HCT116 (cell line): Measurements from ENCODE around the gene PCDHGC4. TPM values are rescaled to one million over a fixed set of nuclear protein-coding genes. Genes with fewer than 3 reads are reported as not detected.

Experiments used
- ATAC-seq: fragments of 200-7000 bp; cut with Tn5 transposase; 2 replicates; pipeline ENCODE4 v1.9.1; 2020; ENCODE audit warnings: mild to moderate bottlenecking, moderate library complexity
- BruUV-seq: library from RNA; stranded (reverse); fragments of 400-500 nt; replicated peaks from 2 replicates; lab custom pipeline; 2021; lab: Mats Ljungman, UMichigan
- CTCF ChIA-PET: fragments of 300-600 bp; sonication (Branson Sonifier 250); formaldehyde crosslinking; loops from one replicate; lab custom pipeline; 2021; ENCODE audit warnings: antibody characterized with exemption; lab: Charles Lee
- POLR2A ChIA-PET: fragments of 300-600, 350-600 bp; sonication (Branson Sonifier 250); formaldehyde crosslinking; loops from one replicate; lab custom pipeline; 2021; ENCODE audit warnings: antibody characterized with exemption; lab: Charles Lee
- RAD21 ChIA-PET, 2 experiments: fragments of 300-600 bp; sonication (Branson Sonifier 250); formaldehyde crosslinking; loops; one replicate each; lab custom pipeline; 2023; ENCODE audit warnings: low total read pairs in 2 of 2; ENCODE audit not compliant: uncharacterized antibody in 2 of 2, unreplicated experiment in 2 of 2, low non-redundant PET in 1 of 2; lab: Charles Lee
- DNase-seq: peaks from one replicate; pipeline ENCODE4 v3.0.0-alpha.2; 2010; ENCODE audit warnings: low read depth, low spot score
- H2AFZ ChIP-seq: fragments of 200-600 bp; shearing (Covaris generic), sonication (generic); 2 replicates; pipeline ENCODE4 v1.6.1; 2017; ENCODE audit warnings: low read depth, mixed run types, mixed read lengths, antibody characterized with exemption, low read length; ENCODE audit not compliant: poor library complexity, severe bottlenecking
- H3K27ac ChIP-seq: 2 replicates; pipeline ENCODE4 v1.5.1; 2012; ENCODE audit warnings: low read depth, low read length
- H3K27me3 ChIP-seq: fragments of 200-600 bp; sonication (generic); 2 replicates; pipeline ENCODE4 v1.6.1; 2016; ENCODE audit warnings: mixed run types, low read length, mixed read lengths; ENCODE audit not compliant: insufficient read depth
- H3K36me3 ChIP-seq, 2 experiments: fragments of 200-500 bp in 1 of 2; fragments of 200-600 bp in 1 of 2; sonication (Bioruptor generic) in 1 of 2; sonication (generic) in 1 of 2; 2 replicates each; pipeline versions ENCODE4 v1.5.1 to v1.6.1; 2014 to 2016; ENCODE audit warnings: low read length in 2 of 2, inconsistent platforms in 1 of 2, mixed read lengths in 1 of 2, mixed run types in 1 of 2; ENCODE audit not compliant: insufficient read depth in 2 of 2, control insufficient read depth in 1 of 2
- H3K4me1 ChIP-seq, 2 experiments: fragments of 200-600 bp in 1 of 2; sonication (generic) in 1 of 2; 2 replicates each; pipeline versions ENCODE4 v1.5.1 to v1.6.1; 2012 to 2017; ENCODE audit warnings: low read length in 2 of 2, inconsistent platforms in 1 of 2, mild to moderate bottlenecking in 1 of 2, mixed read lengths in 1 of 2, mixed run types in 1 of 2, moderate library complexity in 1 of 2; ENCODE audit not compliant: insufficient read depth in 2 of 2, control insufficient read depth in 1 of 2
- H3K4me2 ChIP-seq: fragments of 200-600 bp; sonication (generic); 2 replicates; pipeline ENCODE4 v1.6.1; 2017; ENCODE audit warnings: mixed run types, low read length, mixed read lengths
- H3K4me3 ChIP-seq, 2 experiments: fragments of 200-600 bp in 1 of 2; sonication (generic) in 1 of 2; replicated peaks in 1 of 2; 2 replicates each; pipeline ENCODE4 v1.5.1; 2011 to 2016; ENCODE audit warnings: low read length in 2 of 2, control low read depth in 1 of 2, low read depth in 1 of 2, mild to moderate bottlenecking in 1 of 2, mixed read lengths in 1 of 2, mixed run types in 1 of 2
- H3K79me2 ChIP-seq: fragments of 200-600 bp; sonication (generic); 2 replicates; pipeline ENCODE4 v1.6.1; 2017; ENCODE audit warnings: mild to moderate bottlenecking, mixed run types, low read length, moderate library complexity, mixed read lengths; ENCODE audit not compliant: insufficient read depth
- H3K9ac ChIP-seq: fragments of 200-600 bp; sonication (generic); 2 replicates; pipeline ENCODE4 v1.6.1; 2016; ENCODE audit warnings: low read length, mixed read lengths
- H3K9me2 ChIP-seq: fragments of 200-600 bp; sonication (generic), shearing (Covaris generic); 2 replicates; pipeline ENCODE4 v1.6.1; 2017; ENCODE audit warnings: mixed run types, mild to moderate bottlenecking, moderate library complexity; ENCODE audit not compliant: insufficient read depth
- H3K9me3 ChIP-seq, 2 experiments: fragments of 200-500 bp in 1 of 2; fragments of 200-600 bp in 1 of 2; sonication (Bioruptor generic) in 1 of 2; sonication (generic) in 1 of 2; 2 replicates each; pipeline ENCODE4 v1.6.1; 2014 to 2017; ENCODE audit warnings: low read length in 2 of 2, mixed read lengths in 2 of 2, inconsistent platforms in 1 of 2, low read depth in 1 of 2, mild to moderate bottlenecking in 1 of 2, mixed run types in 1 of 2, moderate library complexity in 1 of 2; ENCODE audit not compliant: control insufficient read depth in 1 of 2, insufficient read depth in 1 of 2
- H4K20me1 ChIP-seq: fragments of 200-600 bp; sonication (generic), shearing (Covaris generic); 2 replicates; pipeline ENCODE4 v1.6.1; 2017; ENCODE audit warnings: mixed run types, mild to moderate bottlenecking, moderate library complexity; ENCODE audit not compliant: insufficient read depth
- CEBPB ChIP-seq: IDR thresholded peaks from 2 replicates; pipeline ENCODE4 v1.6.1; 2012; ENCODE audit warnings: low read depth
- EGR1 ChIP-seq: IDR thresholded peaks from 2 replicates; pipeline ENCODE4 v1.6.1; 2012; ENCODE audit warnings: low read depth
- EZH2 ChIP-seq: fragments of 200-600 bp; sonication (generic); IDR thresholded peaks from 2 replicates; pipeline ENCODE4 v1.6.1; 2017; ENCODE audit warnings: antibody characterized with exemption, mixed run types
- FOSL1 ChIP-seq: IDR thresholded peaks from 2 replicates; pipeline ENCODE4 v1.6.1; 2012; ENCODE audit warnings: low read depth
- JUND ChIP-seq: IDR thresholded peaks from 2 replicates; pipeline ENCODE4 v1.6.1; 2012
- POLR2A ChIP-seq: IDR thresholded peaks from 2 replicates; pipeline ENCODE4 v1.7.0; 2011; ENCODE audit warnings: borderline replicate concordance; ENCODE audit not compliant: insufficient read depth, insufficient read length; ENCODE audit errors: extremely low read depth
- POLR2AphosphoS5 ChIP-seq: IDR thresholded peaks from 2 replicates; pipeline ENCODE4 v1.6.1; 2011; ENCODE audit warnings: mild to moderate bottlenecking, low read depth, low read length, moderate library complexity
- RAD21 ChIP-seq: IDR thresholded peaks from 2 replicates; pipeline ENCODE4 v1.6.1; 2012; ENCODE audit warnings: low read depth, mild to moderate bottlenecking
- SIN3A ChIP-seq: IDR thresholded peaks from 2 replicates; pipeline ENCODE4 v1.6.1; 2012; ENCODE audit warnings: low read depth
- SP1 ChIP-seq: IDR thresholded peaks from 2 replicates; pipeline ENCODE4 v1.6.1; 2012; ENCODE audit warnings: low read depth
- SRF ChIP-seq: IDR thresholded peaks from 2 replicates; pipeline ENCODE4 v1.6.1; 2012; ENCODE audit warnings: low read depth
- TCF7L2 ChIP-seq: IDR thresholded peaks from 2 replicates; pipeline ENCODE4 v1.7.0; 2011; ENCODE audit warnings: borderline replicate concordance, inconsistent platforms; ENCODE audit not compliant: insufficient read depth, insufficient read length; ENCODE audit errors: extremely low read depth
- ZFX ChIP-seq: fragments of 450-650 bp; IDR thresholded peaks from 2 replicates; pipeline ENCODE4 v1.6.1; 2017
- ZNF274 ChIP-seq: fragments of 200-500 bp; sonication (Bioruptor generic); IDR thresholded peaks from 2 replicates; pipeline ENCODE4 v1.6.1; 2014; ENCODE audit warnings: mild to moderate bottlenecking, low read depth, low read length, inconsistent platforms
- intact Hi-C: fragments of 100-400 bp; cut with micrococcal nuclease; formaldehyde crosslinking; loops from 2 replicates; pipeline ENCODE4 v1.10.0; 2022
- total RNA-seq: library from RNA; stranded (reverse); gene quantifications from one replicate; pipeline ENCODE4 v1.2.1, GENCODE V29; 2021; ENCODE audit not compliant: unreplicated experiment
- TF ChIP-seq, protein P1 (sequence below), 3 experiments: fragments of 200-600 bp in 1 of 3; sonication (generic) in 1 of 3; IDR thresholded peaks in 2 of 3; conservative IDR thresholded peaks in 1 of 3; 2 replicates each; pipeline ENCODE4 v1.5.1; 2012 to 2017; ENCODE audit warnings: low read depth in 2 of 3, low read length in 2 of 3, antibody characterized with exemption in 1 of 3, borderline replicate concordance in 1 of 3, control low read depth in 1 of 3, mild to moderate bottlenecking in 1 of 3, mixed read lengths in 1 of 3, mixed run types in 1 of 3, moderate library complexity in 1 of 3; ENCODE audit not compliant: insufficient read depth in 1 of 3
- TF ChIP-seq, protein P2 (sequence below): IDR thresholded peaks from 2 replicates; pipeline ENCODE4 v1.6.1; 2012; ENCODE audit warnings: low read depth
- TF ChIP-seq, protein P3 (sequence below): IDR thresholded peaks from 2 replicates; pipeline ENCODE4 v1.6.1; 2011; ENCODE audit warnings: mild to moderate bottlenecking, low read length, moderate library complexity; ENCODE audit not compliant: insufficient replicate concordance; ENCODE audit errors: extremely low read depth

The PCDHGC4 gene
- total RNA-seq, 1 experiment from 2014 or later, result 0.05 TPM

DNA sequence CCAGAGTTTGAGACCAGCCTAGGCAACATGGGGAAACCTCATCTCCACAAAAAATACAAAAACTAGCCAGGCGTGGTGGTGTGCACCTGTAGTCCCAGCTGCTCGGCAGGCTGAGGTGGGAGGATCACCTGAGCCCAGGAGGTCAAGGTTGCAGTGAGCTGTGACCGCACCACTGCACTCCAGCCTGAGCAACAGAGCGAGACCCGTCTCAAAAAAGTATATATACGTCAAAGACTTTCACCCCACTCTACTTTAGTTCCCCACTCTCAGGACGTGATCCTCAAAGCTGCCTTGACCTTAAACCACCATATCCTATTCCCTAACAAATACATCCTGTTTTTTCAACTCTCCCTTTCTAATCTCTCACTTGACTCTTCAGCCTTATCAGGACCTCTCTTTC lies 45.0 kb downstream of the PCDHGC4 start (continued):
- TF ChIP-seq, protein P1, sequence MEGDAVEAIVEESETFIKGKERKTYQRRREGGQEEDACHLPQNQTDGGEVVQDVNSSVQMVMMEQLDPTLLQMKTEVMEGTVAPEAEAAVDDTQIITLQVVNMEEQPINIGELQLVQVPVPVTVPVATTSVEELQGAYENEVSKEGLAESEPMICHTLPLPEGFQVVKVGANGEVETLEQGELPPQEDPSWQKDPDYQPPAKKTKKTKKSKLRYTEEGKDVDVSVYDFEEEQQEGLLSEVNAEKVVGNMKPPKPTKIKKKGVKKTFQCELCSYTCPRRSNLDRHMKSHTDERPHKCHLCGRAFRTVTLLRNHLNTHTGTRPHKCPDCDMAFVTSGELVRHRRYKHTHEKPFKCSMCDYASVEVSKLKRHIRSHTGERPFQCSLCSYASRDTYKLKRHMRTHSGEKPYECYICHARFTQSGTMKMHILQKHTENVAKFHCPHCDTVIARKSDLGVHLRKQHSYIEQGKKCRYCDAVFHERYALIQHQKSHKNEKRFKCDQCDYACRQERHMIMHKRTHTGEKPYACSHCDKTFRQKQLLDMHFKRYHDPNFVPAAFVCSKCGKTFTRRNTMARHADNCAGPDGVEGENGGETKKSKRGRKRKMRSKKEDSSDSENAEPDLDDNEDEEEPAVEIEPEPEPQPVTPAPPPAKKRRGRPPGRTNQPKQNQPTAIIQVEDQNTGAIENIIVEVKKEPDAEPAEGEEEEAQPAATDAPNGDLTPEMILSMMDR (IDR thresholded peaks at IDR 0.05 in 2 of 3, conservative IDR thresholded peaks at IDR 0.05 in 1 of 3; ENCODE audit: borderline replicate concordance in 1 of 3, insufficient read depth in 1 of 3, low read depth in 2 of 3, low read length in 2 of 3), result no peak
- no peak for TF ChIP-seq ZNF274

DNA sequence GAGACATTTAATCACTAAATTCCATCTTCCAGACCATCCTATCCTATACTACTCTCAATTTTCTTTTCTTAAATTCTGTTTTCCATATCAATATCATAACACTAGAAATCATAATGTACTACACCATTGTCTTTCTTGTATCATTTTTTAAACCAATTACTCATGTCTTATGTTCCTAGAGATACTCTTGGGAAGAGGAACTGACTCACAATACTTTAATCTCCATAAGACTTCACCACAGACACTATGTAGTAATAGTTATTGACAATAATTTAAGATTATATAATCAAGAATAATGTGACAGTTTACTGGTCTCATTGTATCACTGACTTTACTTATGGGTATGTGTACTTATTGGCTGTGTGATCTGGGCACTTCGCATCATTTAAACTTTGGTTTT lies 47.9 kb downstream of the PCDHGC4 start:
- H3K9ac ChIP-seq, result no peak overlapping the region
- peaks cover 9 to 36% of the 10 kb centered on the region in 2 experiments; a peak in 3 of 4 replicates for H3K36me3 ChIP-seq
- TF ChIP-seq, protein P2, sequence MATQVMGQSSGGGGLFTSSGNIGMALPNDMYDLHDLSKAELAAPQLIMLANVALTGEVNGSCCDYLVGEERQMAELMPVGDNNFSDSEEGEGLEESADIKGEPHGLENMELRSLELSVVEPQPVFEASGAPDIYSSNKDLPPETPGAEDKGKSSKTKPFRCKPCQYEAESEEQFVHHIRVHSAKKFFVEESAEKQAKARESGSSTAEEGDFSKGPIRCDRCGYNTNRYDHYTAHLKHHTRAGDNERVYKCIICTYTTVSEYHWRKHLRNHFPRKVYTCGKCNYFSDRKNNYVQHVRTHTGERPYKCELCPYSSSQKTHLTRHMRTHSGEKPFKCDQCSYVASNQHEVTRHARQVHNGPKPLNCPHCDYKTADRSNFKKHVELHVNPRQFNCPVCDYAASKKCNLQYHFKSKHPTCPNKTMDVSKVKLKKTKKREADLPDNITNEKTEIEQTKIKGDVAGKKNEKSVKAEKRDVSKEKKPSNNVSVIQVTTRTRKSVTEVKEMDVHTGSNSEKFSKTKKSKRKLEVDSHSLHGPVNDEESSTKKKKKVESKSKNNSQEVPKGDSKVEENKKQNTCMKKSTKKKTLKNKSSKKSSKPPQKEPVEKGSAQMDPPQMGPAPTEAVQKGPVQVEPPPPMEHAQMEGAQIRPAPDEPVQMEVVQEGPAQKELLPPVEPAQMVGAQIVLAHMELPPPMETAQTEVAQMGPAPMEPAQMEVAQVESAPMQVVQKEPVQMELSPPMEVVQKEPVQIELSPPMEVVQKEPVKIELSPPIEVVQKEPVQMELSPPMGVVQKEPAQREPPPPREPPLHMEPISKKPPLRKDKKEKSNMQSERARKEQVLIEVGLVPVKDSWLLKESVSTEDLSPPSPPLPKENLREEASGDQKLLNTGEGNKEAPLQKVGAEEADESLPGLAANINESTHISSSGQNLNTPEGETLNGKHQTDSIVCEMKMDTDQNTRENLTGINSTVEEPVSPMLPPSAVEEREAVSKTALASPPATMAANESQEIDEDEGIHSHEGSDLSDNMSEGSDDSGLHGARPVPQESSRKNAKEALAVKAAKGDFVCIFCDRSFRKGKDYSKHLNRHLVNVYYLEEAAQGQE, result no peak
- TF ChIP-seq ZNF274 (no peak), JUND (no peak), SIN3A (no peak), EGR1 (no peak), ZFX (no peak), POLR2A (no peak), RAD21 (no peak), POLR2AphosphoS5 (no peak), FOSL1 (no peak), EZH2 (no peak), CEBPB (no peak), SRF (no peak), SP1 (no peak), TCF7L2 (no peak)
- TF ChIP-seq, protein P3, sequence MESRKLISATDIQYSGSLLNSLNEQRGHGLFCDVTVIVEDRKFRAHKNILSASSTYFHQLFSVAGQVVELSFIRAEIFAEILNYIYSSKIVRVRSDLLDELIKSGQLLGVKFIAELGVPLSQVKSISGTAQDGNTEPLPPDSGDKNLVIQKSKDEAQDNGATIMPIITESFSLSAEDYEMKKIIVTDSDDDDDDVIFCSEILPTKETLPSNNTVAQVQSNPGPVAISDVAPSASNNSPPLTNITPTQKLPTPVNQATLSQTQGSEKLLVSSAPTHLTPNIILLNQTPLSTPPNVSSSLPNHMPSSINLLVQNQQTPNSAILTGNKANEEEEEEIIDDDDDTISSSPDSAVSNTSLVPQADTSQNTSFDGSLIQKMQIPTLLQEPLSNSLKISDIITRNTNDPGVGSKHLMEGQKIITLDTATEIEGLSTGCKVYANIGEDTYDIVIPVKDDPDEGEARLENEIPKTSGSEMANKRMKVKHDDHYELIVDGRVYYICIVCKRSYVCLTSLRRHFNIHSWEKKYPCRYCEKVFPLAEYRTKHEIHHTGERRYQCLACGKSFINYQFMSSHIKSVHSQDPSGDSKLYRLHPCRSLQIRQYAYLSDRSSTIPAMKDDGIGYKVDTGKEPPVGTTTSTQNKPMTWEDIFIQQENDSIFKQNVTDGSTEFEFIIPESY, result no peak
- intact Hi-C loops, result no loop called here
- no TSS peak for BruUV-seq
- no peaks in the 10 kb centered on the region for H3K9me3 ChIP-seq
- ChIA-PET CTCF (no interaction called here), RAD21 (no interaction called here), POLR2A (no interaction called here)
- DNase-seq, result no peak
- no peaks in the 10 kb centered on the region for H3K79me2 ChIP-seq
- H2AFZ ChIP-seq, result no peak overlapping the region
- H3K4me2 ChIP-seq, result no peak overlapping the region
- ATAC-seq, result no peak
- H3K4me3 ChIP-seq, result no peak overlapping the region
- H3K27ac ChIP-seq, result no peak overlapping the region
- H3K9me2 ChIP-seq, result no peaks in the 10 kb centered on the region
- no peaks in the 10 kb centered on the region for H3K4me1 ChIP-seq
- no peaks in the 10 kb centered on the region for H4K20me1 ChIP-seq
- no peaks in the 10 kb centered on the region for H3K27me3 ChIP-seq
